Measurements from ENCODE around the gene CETP. TPM values are rescaled to one million over a fixed set of nuclear protein-coding genes. Genes with fewer than 3 reads are reported as not detected.

The CETP gene
- total and polyA plus RNA-seq, 4 donors: 3.3 to 24.0 (median 6.3) TPM

DNA sequence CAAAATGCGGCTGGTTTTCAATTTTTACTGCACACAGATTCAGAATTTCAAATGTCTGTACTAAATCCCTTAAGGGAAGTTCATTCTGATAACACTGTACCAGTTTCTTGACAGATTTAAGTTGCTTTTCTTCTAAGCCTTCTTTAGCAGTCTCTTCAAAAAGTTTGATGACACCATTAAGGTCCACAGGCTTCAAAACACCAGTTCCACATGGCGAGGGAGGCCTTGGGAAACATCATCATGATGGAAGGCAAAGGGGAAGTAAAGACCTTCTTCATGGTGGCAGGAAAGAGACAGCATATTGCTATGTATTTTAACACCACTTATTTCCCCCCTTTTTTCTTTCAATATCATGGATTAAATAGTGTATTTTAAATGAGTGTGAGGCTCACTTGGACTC, 52.2 kb downstream of the CETP start:
- Histone ChIP-seq H3K4me3 (ENCODE audit: low read depth in 1 of 3, low read length in 3 of 3) (no peak overlapping the region), H3K27me3 (ENCODE audit: control insufficient read depth in 4 of 4, insufficient read depth in 4 of 4, low read length in 3 of 4) (no peaks in the 10 kb centered on the region), H3K4me1 (ENCODE audit: control insufficient read depth in 4 of 4, insufficient read depth in 4 of 4, low read length in 3 of 4) (no peaks in the 10 kb centered on the region), H3K36me3 (ENCODE audit: control insufficient read depth in 4 of 4, insufficient read depth in 3 of 4, low read depth in 1 of 4, low read length in 3 of 4) (peaks cover 0 to 5% (median 2%) of the 10 kb centered on the region in 4 donors), H3K9ac (ENCODE audit: low read depth in 1 of 2, low read length in 2 of 2) (no peak overlapping the region), H3K9me3 (ENCODE audit: control insufficient read depth in 4 of 4, low read length in 3 of 4) (no peaks in the 10 kb centered on the region), H3K27ac (ENCODE audit: low read depth in 1 of 2, low read length in 2 of 2) (peak overlapping the region in 1 of 2 donors; percentile 25)
- no peak for DNase-seq (ENCODE audit: low spot score)
- TF ChIP-seq GABPA (IDR thresholded peaks at IDR 0.05 in 1 of 2, conservative IDR thresholded peaks at IDR 0.05 in 1 of 2): no peak
- no peak for TF ChIP-seq EGR1 (IDR thresholded peaks at IDR 0.05; ENCODE audit: low read depth in 2 of 2)
- TF ChIP-seq, protein P1, sequence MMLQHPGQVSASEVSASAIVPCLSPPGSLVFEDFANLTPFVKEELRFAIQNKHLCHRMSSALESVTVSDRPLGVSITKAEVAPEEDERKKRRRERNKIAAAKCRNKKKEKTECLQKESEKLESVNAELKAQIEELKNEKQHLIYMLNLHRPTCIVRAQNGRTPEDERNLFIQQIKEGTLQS (IDR thresholded peaks at IDR 0.05): no peak
- TF ChIP-seq TAF1 (conservative IDR thresholded peaks at IDR 0.05): no peak
- no peak for TF ChIP-seq HNF4A (conservative IDR thresholded peaks at IDR 0.05)
- no peak for TF ChIP-seq RXRA (IDR thresholded peaks at IDR 0.05)
- TF ChIP-seq YY1 (IDR thresholded peaks at IDR 0.05): no peak
- no peak for TF ChIP-seq RAD21 (IDR thresholded peaks at IDR 0.05)
- TF ChIP-seq SP1 (IDR thresholded peaks at IDR 0.05): no peak
- no peak for TF ChIP-seq CTCF (IDR thresholded peaks at IDR 0.05; ENCODE audit: low read depth, low read length, missing input control)
- no peak for TF ChIP-seq FOXA2 (IDR thresholded peaks at IDR 0.05)
- TF ChIP-seq REST (IDR thresholded peaks at IDR 0.05): no peak
- WGBS: 90% methylated on average over 2 of the region's 2 CpGs

- Histone ChIP-seq H3K4me3 (ENCODE audit: low read depth in 1 of 3, low read length in 3 of 3) (no peak overlapping the region), H3K27me3 (ENCODE audit: control insufficient read depth in 4 of 4, insufficient read depth in 4 of 4, low read length in 3 of 4) (no peaks in the 10 kb centered on the region), H3K4me1 (ENCODE audit: control insufficient read depth in 4 of 4, insufficient read depth in 4 of 4, low read length in 3 of 4) (no peaks in the 10 kb centered on the region), H3K36me3 (ENCODE audit: control insufficient read depth in 4 of 4, insufficient read depth in 3 of 4, low read depth in 1 of 4, low read length in 3 of 4) (peaks cover 3 to 12% (median 6%) of the 10 kb centered on the region in 4 donors), H3K9me3 (ENCODE audit: control insufficient read depth in 4 of 4, low read length in 3 of 4) (no peaks in the 10 kb centered on the region), H3K27ac (ENCODE audit: low read depth in 1 of 2, low read length in 2 of 2) (no peak overlapping the region), H3K9ac (ENCODE audit: low read depth in 1 of 2, low read length in 2 of 2) (no peak overlapping the region)
- 96% methylated on average over 6 of the region's 6 CpGs for WGBS
- no peak for DNase-seq (ENCODE audit: low spot score)
- TF ChIP-seq REST (IDR thresholded peaks at IDR 0.05) (no peak), CTCF (IDR thresholded peaks at IDR 0.05; ENCODE audit: low read depth, low read length, missing input control) (no peak), RAD21 (IDR thresholded peaks at IDR 0.05) (no peak), GABPA (IDR thresholded peaks at IDR 0.05 in 1 of 2, conservative IDR thresholded peaks at IDR 0.05 in 1 of 2) (no peak), HNF4G (IDR thresholded peaks at IDR 0.05) (no peak), NR2F2 (IDR thresholded peaks at IDR 0.05) (no peak), EGR1 (IDR thresholded peaks at IDR 0.05; ENCODE audit: low read depth in 2 of 2) (no peak), YY1 (IDR thresholded peaks at IDR 0.05) (no peak), HNF4A (conservative IDR thresholded peaks at IDR 0.05) (no peak), TAF1 (conservative IDR thresholded peaks at IDR 0.05) (no peak), FOXA2 (IDR thresholded peaks at IDR 0.05) (no peak), SP1 (IDR thresholded peaks at IDR 0.05) (no peak), FOXA1 (IDR thresholded peaks at IDR 0.05) (no peak), JUND (IDR thresholded peaks at IDR 0.05) (no peak)
- TF ChIP-seq, protein P2, sequence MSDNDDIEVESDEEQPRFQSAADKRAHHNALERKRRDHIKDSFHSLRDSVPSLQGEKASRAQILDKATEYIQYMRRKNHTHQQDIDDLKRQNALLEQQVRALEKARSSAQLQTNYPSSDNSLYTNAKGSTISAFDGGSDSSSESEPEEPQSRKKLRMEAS (IDR thresholded peaks at IDR 0.05): no peak
- TF ChIP-seq, protein P3, sequence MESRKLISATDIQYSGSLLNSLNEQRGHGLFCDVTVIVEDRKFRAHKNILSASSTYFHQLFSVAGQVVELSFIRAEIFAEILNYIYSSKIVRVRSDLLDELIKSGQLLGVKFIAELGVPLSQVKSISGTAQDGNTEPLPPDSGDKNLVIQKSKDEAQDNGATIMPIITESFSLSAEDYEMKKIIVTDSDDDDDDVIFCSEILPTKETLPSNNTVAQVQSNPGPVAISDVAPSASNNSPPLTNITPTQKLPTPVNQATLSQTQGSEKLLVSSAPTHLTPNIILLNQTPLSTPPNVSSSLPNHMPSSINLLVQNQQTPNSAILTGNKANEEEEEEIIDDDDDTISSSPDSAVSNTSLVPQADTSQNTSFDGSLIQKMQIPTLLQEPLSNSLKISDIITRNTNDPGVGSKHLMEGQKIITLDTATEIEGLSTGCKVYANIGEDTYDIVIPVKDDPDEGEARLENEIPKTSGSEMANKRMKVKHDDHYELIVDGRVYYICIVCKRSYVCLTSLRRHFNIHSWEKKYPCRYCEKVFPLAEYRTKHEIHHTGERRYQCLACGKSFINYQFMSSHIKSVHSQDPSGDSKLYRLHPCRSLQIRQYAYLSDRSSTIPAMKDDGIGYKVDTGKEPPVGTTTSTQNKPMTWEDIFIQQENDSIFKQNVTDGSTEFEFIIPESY (IDR thresholded peaks at IDR 0.05): no peak
Observed at GRCh38 chr16:57016301-57016700, 54.6 kb downstream of the CETP start.

All from liver (tissue), 9 donors.